ENCODE data around the gene SPAG9. TPM values are rescaled to one million over a fixed set of nuclear protein-coding genes. Genes with fewer than 3 reads are reported as not detected.

SPAG9 gene
- total RNA-seq, 4 donors from 2014 or later = 37.0 to 131 (median 116) TPM

- Histone ChIP-seq H3K36me3 (no peaks in the 10 kb centered on the region), H3K27me3 (no peaks in the 10 kb centered on the region), H3K4me1 (peaks cover 9 to 24% (median 22%) of the 10 kb centered on the region in 4 donors), H3K4me3 (peak within 1 kb of the TSS; percentile 27 to 63 (median 42)), H3K9me3 (no peaks in the 10 kb centered on the region), H3K27ac (peak within 1 kb of the TSS; percentile 85 to 91 (median 88))
- whole genome bisulfite sequencing, 2 donors (ENCODE audit: low coverage in 1 of 2) = 0 to 1% methylated on average over 16 to 60 of the region's 60 CpGs
- in situ Hi-C loops (cut with MboI; ENCODE audit: low pct_ligation_motif_present in 1 of 4, low pct_unique_long_range_greater_than_20kb in 1 of 4, low sequenced_read_pairs in 3 of 4) = loop anchor here (5.0 to 25.0 kb wide), 3 partner anchors 149 to 291 kb away; partner anchors contain the start of gene TOB1 (in 2 of the 4)
- intact Hi-C loops (cut with DNase I; ENCODE audit: low total_unique reads) = loop anchor here (2.0 to 5.0 kb wide), 2 partner anchors 35 to 151 kb away; no protein-coding TSS in a partner anchor
- peak; percentile 50 for TF ChIP-seq POLR2A (IDR thresholded peaks at IDR 0.05)
- peak; percentile 64 to 82 (median 74) for TF ChIP-seq CTCF (IDR thresholded peaks at IDR 0.05)
- peak; percentile 61 to 80 (median 70) for TF ChIP-seq POLR2AphosphoS5 (IDR thresholded peaks at IDR 0.05)
- no peak for TF ChIP-seq EP300 (IDR thresholded peaks at IDR 0.05; ENCODE audit: low read depth)
- peak; percentile 96 for DNase-seq
These were observed 32.8 kb upstream of the SPAG9 start, which contains the start of gene NME1 for GRCh38 chr17:51153210-51154072. Gene NME1, plus strand, starts transcription at chr17:51153559. Its CDS starts 2,096 bp downstream, at chr17:51155655.

GRCh38 chr17:51152766-51153209, 32.1 kb upstream of the SPAG9 start:
- Histone ChIP-seq H3K27me3 (no peaks in the 10 kb centered on the region), H3K9me3 (no peaks in the 10 kb centered on the region), H3K27ac (peak overlapping the region; percentile 85 to 91 (median 88)), H3K4me1 (peaks cover 9 to 24% (median 22%) of the 10 kb centered on the region in 4 donors), H3K4me3 (peak overlapping the region in 3 of 4 donors; percentile 30 to 63 (median 46)), H3K36me3 (no peaks in the 10 kb centered on the region)
- in situ Hi-C loops (cut with MboI; ENCODE audit: low pct_ligation_motif_present in 1 of 4, low pct_unique_long_range_greater_than_20kb in 1 of 4, low sequenced_read_pairs in 3 of 4) (loop anchor here (5.0 to 25.0 kb wide), 3 partner anchors 148 to 290 kb away; partner anchors contain the start of gene TOB1 (in 2 of the 4)), intact Hi-C loops (cut with DNase I; ENCODE audit: low total_unique reads) (loop anchor here (2.0 to 5.0 kb wide), 2 partner anchors 34 to 150 kb away; no protein-coding TSS in a partner anchor)
- no peak for TF ChIP-seq EP300 (IDR thresholded peaks at IDR 0.05; ENCODE audit: low read depth)
- no peak for TF ChIP-seq POLR2AphosphoS5 (IDR thresholded peaks at IDR 0.05)
- TF ChIP-seq POLR2A (IDR thresholded peaks at IDR 0.05) = no peak
- no peak for TF ChIP-seq CTCF (IDR thresholded peaks at IDR 0.05)
- WGBS, 2 donors (ENCODE audit: low coverage in 1 of 2) = 10 to 11% methylated on average over 8 of the region's 8 CpGs
- DNase-seq = no peak

- in situ Hi-C loops (cut with MboI; ENCODE audit: low pct_ligation_motif_present in 1 of 4, low pct_unique_long_range_greater_than_20kb in 1 of 4, low sequenced_read_pairs in 3 of 4) = loop anchor here (5.0 to 25.0 kb wide), 3 partner anchors 146 to 289 kb away; partner anchors contain the start of gene TOB1 (in 2 of the 4)
- no peaks in the 10 kb centered on the region for H3K36me3 ChIP-seq
- no peak overlapping the region for H3K4me3 ChIP-seq
- no peaks in the 10 kb centered on the region for H3K9me3 ChIP-seq
- intact Hi-C loops (cut with DNase I; ENCODE audit: low total_unique reads) = loop anchor here (5.0 kb wide), 1 partner anchor 149 kb away; no protein-coding TSS in a partner anchor
- 86% methylated on average over 5 of the region's 5 CpGs for WGBS, 2 donors (ENCODE audit: low coverage in 1 of 2)
- H3K27me3 ChIP-seq = no peaks in the 10 kb centered on the region
- DNase-seq = no peak
- H3K27ac ChIP-seq = no peak overlapping the region
- TF ChIP-seq CTCF (IDR thresholded peaks at IDR 0.05) (no peak), EP300 (IDR thresholded peaks at IDR 0.05; ENCODE audit: low read depth) (no peak), POLR2AphosphoS5 (IDR thresholded peaks at IDR 0.05) (no peak), POLR2A (IDR thresholded peaks at IDR 0.05) (no peak)
- H3K4me1 ChIP-seq = peaks cover 9 to 24% (median 22%) of the 10 kb centered on the region in 4 donors
These were observed 30.3 kb upstream of the SPAG9 start for GRCh38 chr17:51150932-51151331.

- in situ Hi-C loops (cut with MboI; ENCODE audit: low pct_ligation_motif_present in 1 of 4, low pct_unique_long_range_greater_than_20kb in 1 of 4, low sequenced_read_pairs in 3 of 4) = no loop called here
- Histone ChIP-seq H3K36me3 (no peaks in the 10 kb centered on the region), H3K4me1 (peaks cover 2 to 12% (median 12%) of the 10 kb centered on the region in 4 donors), H3K9me3 (no peaks in the 10 kb centered on the region), H3K4me3 (no peak overlapping the region), H3K27me3 (no peaks in the 10 kb centered on the region), H3K27ac (no peak overlapping the region)
- no peak for DNase-seq
- intact Hi-C loops (cut with DNase I; ENCODE audit: low total_unique reads) = no loop called here
- WGBS, 2 donors (ENCODE audit: low coverage in 1 of 2) = 96% methylated on average over 2 of the region's 2 CpGs; no CpG with 5 or more reads in 1 of the 2 donors
- TF ChIP-seq EP300 (IDR thresholded peaks at IDR 0.05; ENCODE audit: low read depth) (no peak), POLR2AphosphoS5 (IDR thresholded peaks at IDR 0.05) (no peak), CTCF (IDR thresholded peaks at IDR 0.05) (no peak), POLR2A (IDR thresholded peaks at IDR 0.05) (no peak)
These were observed 28.5 kb upstream of the SPAG9 start for GRCh38 chr17:51149163-51149562.
